ENCODE data around the gene TTC21A. TPM values are rescaled to one million over a fixed set of nuclear protein-coding genes. Genes with fewer than 3 reads are reported as not detected.

Gene TTC21A
- total RNA-seq, 1 donor from 2014 or later: 18.8 TPM

GRCh38 chr3:39065197-39065596 lies 42.3 kb upstream of the TTC21A start:
- DNase-seq: no peak
- Histone ChIP-seq H3K36me3 (peaks cover 59% of the 10 kb centered on the region), H3K27ac (no peak overlapping the region), H3K9me3 (no peaks in the 10 kb centered on the region), H3K4me3 (no peak overlapping the region), H3K27me3 (ENCODE audit: low read depth) (no peaks in the 10 kb centered on the region), H3K4me1 (no peaks in the 10 kb centered on the region)
- peak; percentile 36 for TF ChIP-seq CTCF (IDR thresholded peaks at IDR 0.05)
- peak in 1 of 2 donors; percentile 61 for ATAC-seq
- intact Hi-C loops (cut with DNase I): no loop called here

GRCh38 chr3:39067286-39067685 lies 40.2 kb upstream of the TTC21A start:
- no peaks in the 10 kb centered on the region for H3K4me1 ChIP-seq
- H3K27me3 ChIP-seq (ENCODE audit: low read depth): no peaks in the 10 kb centered on the region
- ATAC-seq (no peak), DNase-seq (no peak)
- no peak for TF ChIP-seq CTCF (IDR thresholded peaks at IDR 0.05)
- intact Hi-C loops (cut with DNase I): no loop called here
- H3K36me3 ChIP-seq: peaks cover 78% of the 10 kb centered on the region
- H3K4me3 ChIP-seq: no peak overlapping the region
- H3K9me3 ChIP-seq: no peaks in the 10 kb centered on the region
- H3K27ac ChIP-seq: no peak overlapping the region

GRCh38 chr3:39068556-39068955 lies 38.9 kb upstream of the TTC21A start:
- TF ChIP-seq CTCF (IDR thresholded peaks at IDR 0.05): no peak
- H3K4me3 ChIP-seq: no peak overlapping the region
- ATAC-seq (no peak), DNase-seq (no peak)
- no peaks in the 10 kb centered on the region for H3K27me3 ChIP-seq (ENCODE audit: low read depth)
- intact Hi-C loops (cut with DNase I): no loop called here
- H3K36me3 ChIP-seq: peaks cover 82% of the 10 kb centered on the region
- no peaks in the 10 kb centered on the region for H3K4me1 ChIP-seq
- no peak overlapping the region for H3K27ac ChIP-seq
- no peaks in the 10 kb centered on the region for H3K9me3 ChIP-seq

- Histone ChIP-seq H3K4me3 (no peak overlapping the region), H3K9me3 (no peaks in the 10 kb centered on the region), H3K27me3 (ENCODE audit: low read depth) (no peaks in the 10 kb centered on the region), H3K27ac (no peak overlapping the region), H3K36me3 (peaks cover 83% of the 10 kb centered on the region), H3K4me1 (no peaks in the 10 kb centered on the region)
- ATAC-seq: no peak
- DNase-seq: no peak
- TF ChIP-seq CTCF (IDR thresholded peaks at IDR 0.05): no peak
- intact Hi-C loops (cut with DNase I): no loop called here
These were observed 31.6 kb upstream of the TTC21A start for GRCh38 chr3:39075910-39076309.

DNA sequence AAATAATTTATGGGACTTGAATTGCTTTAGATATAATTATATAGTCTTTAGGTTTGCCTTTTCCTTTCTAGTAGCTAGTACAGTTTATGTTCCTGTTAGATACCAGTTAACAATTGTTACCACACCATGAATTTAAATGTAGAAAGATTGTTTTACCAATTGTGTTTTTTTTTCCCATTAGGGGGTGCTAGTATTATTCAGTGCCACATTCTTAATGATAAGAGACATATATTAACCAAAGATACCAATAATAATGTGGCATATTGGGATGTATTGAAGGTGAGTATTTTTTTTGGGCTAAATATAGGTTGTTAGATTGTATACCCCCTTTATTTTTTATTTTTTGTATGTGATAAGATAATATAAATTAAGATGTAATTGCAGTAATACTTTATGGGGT lies 27.9 kb upstream of the TTC21A start:
- Histone ChIP-seq H3K9me3 (no peaks in the 10 kb centered on the region), H3K36me3 (peaks cover 67% of the 10 kb centered on the region), H3K4me3 (no peak overlapping the region), H3K27me3 (ENCODE audit: low read depth) (no peaks in the 10 kb centered on the region), H3K4me1 (no peaks in the 10 kb centered on the region), H3K27ac (no peak overlapping the region)
- ATAC-seq: no peak
- TF ChIP-seq CTCF (IDR thresholded peaks at IDR 0.05): no peak
- intact Hi-C loops (cut with DNase I): no loop called here
- no peak for DNase-seq

DNA sequence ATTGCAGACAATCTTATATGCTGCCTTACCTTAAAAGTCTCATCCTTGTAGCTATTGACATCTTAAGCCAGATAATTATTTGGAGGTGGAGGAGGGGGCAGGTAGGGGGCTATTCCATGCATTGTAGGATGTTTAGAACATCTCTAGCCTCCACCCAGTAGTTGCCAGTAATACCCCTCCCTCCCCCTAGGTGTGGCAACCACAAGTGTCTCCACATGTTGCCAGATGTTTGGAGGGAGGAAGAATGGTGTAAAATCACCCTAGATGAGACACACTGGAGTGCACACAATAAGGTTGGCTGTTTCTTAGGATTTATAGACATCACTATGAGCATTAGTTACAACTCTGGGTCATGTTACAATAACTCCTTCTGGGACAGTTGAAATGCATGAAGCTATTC lies 27.5 kb upstream of the TTC21A start:
- Histone ChIP-seq H3K4me3 (no peak overlapping the region), H3K4me1 (no peaks in the 10 kb centered on the region), H3K27me3 (ENCODE audit: low read depth) (no peaks in the 10 kb centered on the region), H3K27ac (no peak overlapping the region), H3K36me3 (peaks cover 67% of the 10 kb centered on the region), H3K9me3 (no peaks in the 10 kb centered on the region)
- intact Hi-C loops (cut with DNase I): no loop called here
- ATAC-seq (no peak), DNase-seq (no peak)
- no peak for TF ChIP-seq CTCF (IDR thresholded peaks at IDR 0.05)

Measured in lower lobe of right lung (tissue), 2 donors.